Smooth muscle cell (in vitro differentiated cells): Measurements from ENCODE around the gene MYO9A. TPM values are rescaled to one million over a fixed set of nuclear protein-coding genes. Genes with fewer than 3 reads are reported as not detected.

ENCODE experiments used
- DNase-seq: peaks from one replicate; lab custom pipeline; 2025; ENCODE audit not compliant: unreplicated experiment; lab: John Stamatoyannopoulos, UW
- H2AFZ ChIP-seq: fragments of 200-600 bp; sonication (generic); 2 replicates; pipeline ENCODE4 v1.6.0; 2016; ENCODE audit warnings: antibody characterized with exemption, low read depth, mild to moderate bottlenecking
- H3F3A ChIP-seq: fragments of 200-600 bp; sonication (generic); 2 replicates; pipeline ENCODE4 v1.6.0; 2017; ENCODE audit warnings: antibody characterized with exemption, low read depth
- H3K27ac ChIP-seq: fragments of 200-600 bp; sonication (generic); 2 replicates; pipeline ENCODE4 v1.5.1; 2016; ENCODE audit warnings: low read depth, mild to moderate bottlenecking
- H3K27me3 ChIP-seq: fragments of 200-600 bp; sonication (generic); 2 replicates; pipeline ENCODE4 v1.6.1; 2016; ENCODE audit warnings: low read depth, mild to moderate bottlenecking
- H3K36me3 ChIP-seq: fragments of 200-600 bp; sonication (generic); 2 replicates; pipeline ENCODE4 v1.5.1; 2016; ENCODE audit warnings: low read depth
- H3K4me1 ChIP-seq: fragments of 200-600 bp; sonication (generic); 2 replicates; pipeline ENCODE4 v1.5.1; 2016; ENCODE audit warnings: low read depth
- H3K4me2 ChIP-seq: fragments of 200-600 bp; sonication (generic); 2 replicates; pipeline ENCODE4 v1.6.0; 2016; ENCODE audit warnings: mild to moderate bottlenecking
- H3K4me3 ChIP-seq: fragments of 200-600 bp; sonication (generic); 2 replicates; pipeline ENCODE4 v1.5.1; 2016; ENCODE audit warnings: mild to moderate bottlenecking
- H3K79me2 ChIP-seq: fragments of 200-600 bp; sonication (generic); 2 replicates; pipeline ENCODE4 v1.6.0; 2016; ENCODE audit warnings: low read depth, mild to moderate bottlenecking
- H3K9ac ChIP-seq: fragments of 200-600 bp; sonication (generic); 2 replicates; pipeline ENCODE4 v1.6.0; 2016; ENCODE audit warnings: low read depth
- H3K9me3 ChIP-seq: fragments of 200-600 bp; sonication (generic); replicated peaks from 2 replicates; pipeline ENCODE4 v1.5.1; 2016; ENCODE audit warnings: low read depth
- H4K20me1 ChIP-seq: fragments of 200-600 bp; sonication (generic); 2 replicates; pipeline ENCODE4 v1.6.0; 2016; ENCODE audit warnings: low read depth
- WGBS: methylation state at CpG from one replicate; pipeline ENCODE4 v1.1.7; 2016; ENCODE audit warnings: low lambda C conversion rate; 5-methylcytosine and 5-hydroxymethylcytosine counted together
- polyA plus RNA-seq: library from polyadenylated mRNA; unstranded; fragments of >200 nt; fragmentation: Nextera tagmentation; extraction: Ambion mirVana; gene quantifications from 2 replicates; pipeline ENCODE4 v1.2.1, GENCODE V29; 2016
- total RNA-seq: library from RNA; depleted of rRNA; stranded (reverse); fragments of >200 nt; gene quantifications from 2 replicates; pipeline ENCODE4 v1.2.3, GENCODE V29; 2014
- TF ChIP-seq, protein P1 (sequence below): fragments of 200-600 bp; sonication (generic); IDR thresholded peaks from 2 replicates; pipeline ENCODE4 v1.5.1; 2017; ENCODE audit warnings: borderline replicate concordance, mild to moderate bottlenecking, antibody characterized with exemption; ENCODE audit not compliant: insufficient read depth, poor library complexity, severe bottlenecking

MYO9A gene
- total and polyA plus RNA-seq, 2 experiments from 2014 or later: 10.7 to 36.9 TPM

DNA sequence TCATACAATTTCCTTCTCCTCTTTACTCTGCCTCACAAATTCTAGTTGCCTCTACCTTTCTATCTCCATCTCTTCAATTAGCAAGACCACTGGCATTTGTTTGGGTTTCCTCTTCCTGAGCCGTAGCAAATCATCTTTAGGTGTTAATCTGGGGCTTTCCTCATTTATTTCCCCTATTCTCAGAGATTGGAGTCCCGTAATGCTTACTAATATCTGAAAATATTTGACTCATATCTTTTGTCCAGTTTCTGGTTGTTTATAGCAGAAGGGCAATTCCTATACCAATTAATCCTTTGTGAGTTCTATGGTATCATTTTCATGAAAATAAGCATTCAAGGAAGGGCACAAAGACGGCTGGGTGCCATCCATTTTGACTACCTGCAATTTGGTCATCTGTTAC lies 203.9 kb downstream of the MYO9A start:
- no peaks in the 10 kb centered on the region for H3K4me1 ChIP-seq
- TF ChIP-seq, protein P1, sequence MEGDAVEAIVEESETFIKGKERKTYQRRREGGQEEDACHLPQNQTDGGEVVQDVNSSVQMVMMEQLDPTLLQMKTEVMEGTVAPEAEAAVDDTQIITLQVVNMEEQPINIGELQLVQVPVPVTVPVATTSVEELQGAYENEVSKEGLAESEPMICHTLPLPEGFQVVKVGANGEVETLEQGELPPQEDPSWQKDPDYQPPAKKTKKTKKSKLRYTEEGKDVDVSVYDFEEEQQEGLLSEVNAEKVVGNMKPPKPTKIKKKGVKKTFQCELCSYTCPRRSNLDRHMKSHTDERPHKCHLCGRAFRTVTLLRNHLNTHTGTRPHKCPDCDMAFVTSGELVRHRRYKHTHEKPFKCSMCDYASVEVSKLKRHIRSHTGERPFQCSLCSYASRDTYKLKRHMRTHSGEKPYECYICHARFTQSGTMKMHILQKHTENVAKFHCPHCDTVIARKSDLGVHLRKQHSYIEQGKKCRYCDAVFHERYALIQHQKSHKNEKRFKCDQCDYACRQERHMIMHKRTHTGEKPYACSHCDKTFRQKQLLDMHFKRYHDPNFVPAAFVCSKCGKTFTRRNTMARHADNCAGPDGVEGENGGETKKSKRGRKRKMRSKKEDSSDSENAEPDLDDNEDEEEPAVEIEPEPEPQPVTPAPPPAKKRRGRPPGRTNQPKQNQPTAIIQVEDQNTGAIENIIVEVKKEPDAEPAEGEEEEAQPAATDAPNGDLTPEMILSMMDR: no peak
- 87% methylated on average over 3 of the region's 3 CpGs for WGBS

DNA sequence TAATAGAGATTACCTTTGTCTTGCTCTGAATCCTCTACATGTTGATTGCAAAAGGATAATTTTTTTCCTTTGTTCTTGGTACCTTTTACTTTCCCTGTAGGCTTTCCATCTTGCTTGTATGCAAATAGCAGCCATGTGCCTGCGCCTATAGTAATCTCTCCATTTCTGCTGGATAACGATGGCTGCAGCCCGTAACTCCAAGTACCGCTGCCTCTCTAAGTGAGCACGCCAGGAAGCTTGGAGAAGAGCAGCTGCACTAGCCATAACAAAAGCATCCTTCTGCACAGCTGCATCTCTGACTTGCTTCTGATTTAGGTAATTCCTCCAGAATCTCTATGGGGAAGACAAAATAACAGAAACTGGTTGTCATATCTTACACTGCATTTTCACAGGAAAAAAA lies 218.3 kb downstream of the MYO9A start:
- Histone ChIP-seq H3K36me3 (peaks cover 11% of the 10 kb centered on the region), H3K4me2 (no peak overlapping the region), H2AFZ (no peak overlapping the region), H3K9ac (no peak overlapping the region), H3F3A (no peaks in the 10 kb centered on the region), H3K27me3 (no peaks in the 10 kb centered on the region), H4K20me1 (no peaks in the 10 kb centered on the region), H3K79me2 (no peaks in the 10 kb centered on the region), H3K27ac (no peak overlapping the region), H3K9me3 (no peaks in the 10 kb centered on the region), H3K4me3 (no peak overlapping the region), H3K4me1 (no peaks in the 10 kb centered on the region)
- DNase-seq: no peak
- TF ChIP-seq, protein P1: no peak
- WGBS: 97% methylated on average over 5 of the region's 5 CpGs

More for the DNA sequence above, 203.9 kb downstream of the MYO9A start:
- no peak for DNase-seq
- Histone ChIP-seq H4K20me1 (no peaks in the 10 kb centered on the region), H3K79me2 (no peaks in the 10 kb centered on the region), H3K4me2 (no peak overlapping the region), H3K36me3 (peaks cover 2% of the 10 kb centered on the region), H3F3A (no peaks in the 10 kb centered on the region), H3K27me3 (no peaks in the 10 kb centered on the region), H3K9ac (no peak overlapping the region), H3K27ac (no peak overlapping the region), H3K4me3 (no peak overlapping the region), H3K9me3 (no peaks in the 10 kb centered on the region), H2AFZ (no peak overlapping the region)

DNA sequence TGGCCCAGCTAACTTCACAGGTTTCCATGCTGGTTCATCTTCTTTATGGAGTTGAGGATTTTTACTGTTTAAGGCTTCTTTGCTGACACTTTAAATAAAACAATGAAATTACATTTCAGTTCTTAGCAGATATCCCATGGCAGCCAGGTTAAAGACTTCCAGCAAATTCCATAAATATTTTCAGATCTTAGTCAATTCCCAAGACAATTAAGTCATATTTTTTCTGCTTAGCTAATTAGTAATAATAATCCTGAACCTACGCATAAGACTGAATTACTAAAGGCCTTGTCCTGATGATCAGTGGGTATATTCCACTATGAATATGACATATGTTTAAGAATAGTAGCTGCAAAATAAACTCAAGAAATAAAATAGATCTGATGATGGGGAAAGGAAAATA lies 224.3 kb downstream of the MYO9A start:
- Histone ChIP-seq H3K4me2 (no peak overlapping the region), H3K79me2 (no peaks in the 10 kb centered on the region), H3K27me3 (no peaks in the 10 kb centered on the region), H3F3A (no peaks in the 10 kb centered on the region), H3K9me3 (no peaks in the 10 kb centered on the region), H2AFZ (no peak overlapping the region), H4K20me1 (no peaks in the 10 kb centered on the region), H3K9ac (no peak overlapping the region), H3K36me3 (peaks cover 4% of the 10 kb centered on the region), H3K4me1 (no peaks in the 10 kb centered on the region), H3K4me3 (no peak overlapping the region), H3K27ac (no peak overlapping the region)
- TF ChIP-seq, protein P1: no peak
- 86% methylated on average over 1 of the region's 1 CpG for WGBS
- DNase-seq: no peak

DNA sequence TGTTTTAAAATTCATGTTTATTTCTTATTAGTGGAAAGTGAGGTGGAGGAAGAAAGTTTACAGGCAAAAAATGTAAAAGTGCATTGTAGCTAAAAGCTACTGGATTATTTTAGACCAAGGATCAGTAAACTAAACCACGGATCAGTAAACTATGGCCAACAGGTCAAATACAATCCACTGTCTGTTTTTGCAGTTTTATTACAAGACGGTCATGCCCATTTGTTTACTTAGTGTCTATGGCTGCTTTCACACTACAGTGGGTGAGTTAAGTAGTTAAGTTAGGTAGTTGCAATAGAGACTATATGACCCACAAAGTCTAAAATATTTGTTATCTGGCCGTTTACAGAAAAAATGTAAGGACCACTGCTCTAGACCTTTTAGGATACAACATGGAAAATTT lies 225.6 kb downstream of the MYO9A start:
- Histone ChIP-seq H3K4me2 (no peak overlapping the region), H3K36me3 (no peaks in the 10 kb centered on the region), H4K20me1 (no peaks in the 10 kb centered on the region), H3K4me3 (no peak overlapping the region), H3K27me3 (no peaks in the 10 kb centered on the region), H3K79me2 (no peaks in the 10 kb centered on the region), H3F3A (no peaks in the 10 kb centered on the region), H3K4me1 (no peaks in the 10 kb centered on the region), H3K27ac (no peak overlapping the region), H3K9ac (no peak overlapping the region), H2AFZ (no peak overlapping the region), H3K9me3 (no peaks in the 10 kb centered on the region)
- TF ChIP-seq, protein P1: no peak
- WGBS: 71% methylated on average over 3 of the region's 3 CpGs
- DNase-seq: no peak
